MM.1S (cell line): ENCODE results near the gene KCNJ6.
A peak's percentile ranks its signal among the peaks of the same experiment; 100 is the strongest.

Experiments used
- DNase-seq: peaks from one replicate; pipeline ENCODE4 v3.0.0-alpha.2; 2015
- H2AFZ ChIP-seq: fragments of 300-600 bp; sonication (generic); 2 replicates; pipeline ENCODE4 v1.6.0; 2016; ENCODE audit warnings: antibody characterized with exemption, low read length
- H3F3A ChIP-seq: fragments of 300-600 bp; sonication (generic); 2 replicates; pipeline ENCODE4 v1.6.1; 2016; ENCODE audit warnings: mild to moderate bottlenecking, antibody characterized with exemption, low read length, moderate library complexity, mixed read lengths; ENCODE audit not compliant: insufficient read depth
- H3K27ac ChIP-seq: fragments of 300-600 bp; sonication (generic); 2 replicates; pipeline ENCODE4 v1.5.1; 2016; ENCODE audit warnings: mild to moderate bottlenecking, low read length
- H3K27me3 ChIP-seq: fragments of 300-600 bp; sonication (generic); replicated peaks from 2 replicates; pipeline ENCODE4 v1.6.0; 2016; ENCODE audit warnings: low read length; ENCODE audit not compliant: insufficient read depth
- H3K36me3 ChIP-seq: fragments of 300-600 bp; sonication (generic); replicated peaks from 2 replicates; pipeline ENCODE4 v1.6.1; 2016; ENCODE audit warnings: mild to moderate bottlenecking, low read length, mixed read lengths; ENCODE audit not compliant: insufficient read depth
- H3K4me1 ChIP-seq: fragments of 300-600 bp; sonication (generic); 2 replicates; pipeline ENCODE4 v1.6.1; 2016; ENCODE audit warnings: low read length, mixed read lengths
- H3K4me2 ChIP-seq: fragments of 300-600 bp; sonication (generic); 2 replicates; pipeline ENCODE4 v1.6.0; 2016; ENCODE audit warnings: low read depth, low read length
- H3K4me3 ChIP-seq: fragments of 300-600 bp; sonication (generic); 2 replicates; pipeline ENCODE4 v1.5.1; 2016; ENCODE audit warnings: low read length, mixed read lengths
- H3K79me2 ChIP-seq: fragments of 300-600 bp; sonication (generic); 2 replicates; pipeline ENCODE4 v1.6.1; 2016; ENCODE audit warnings: mixed run types, low read length, mixed read lengths
- H3K9ac ChIP-seq: fragments of 300-600 bp; sonication (generic); 2 replicates; pipeline ENCODE4 v1.6.1; 2016; ENCODE audit warnings: low read length, mixed read lengths
- H3K9me2 ChIP-seq: fragments of 300-600 bp; sonication (generic); replicated peaks from 2 replicates; pipeline ENCODE4 v1.6.1; 2016; ENCODE audit warnings: mild to moderate bottlenecking, low read length, mixed read lengths; ENCODE audit not compliant: insufficient read depth
- H3K9me3 ChIP-seq: fragments of 300-600 bp; sonication (generic); replicated peaks from 2 replicates; pipeline ENCODE4 v1.6.1; 2016; ENCODE audit warnings: mild to moderate bottlenecking, low read length, mixed read lengths; ENCODE audit not compliant: insufficient read depth
- H4K20me1 ChIP-seq: fragments of 300-600 bp; sonication (generic); 2 replicates; pipeline ENCODE4 v1.6.1; 2016; ENCODE audit warnings: mild to moderate bottlenecking, low read length, moderate library complexity, mixed read lengths; ENCODE audit not compliant: insufficient read depth
- EZH2 ChIP-seq: fragments of 300-600 bp; sonication (generic); optimal IDR thresholded peaks from 2 replicates; pipeline ENCODE3; 2017; ENCODE audit warnings: low read depth, mild to moderate bottlenecking, antibody characterized with exemption, low read length, mixed read lengths
- EZH2phosphoT487 ChIP-seq: fragments of 300-600 bp; sonication (generic); IDR thresholded peaks from 2 replicates; pipeline ENCODE4 v1.6.1; 2018; ENCODE audit warnings: antibody characterized with exemption, low read length
- TF ChIP-seq, protein P1 (sequence below): fragments of 300-600 bp; sonication (generic); IDR thresholded peaks from 2 replicates; pipeline ENCODE4 v1.5.1; 2016; ENCODE audit warnings: antibody characterized with exemption, low read length, mixed read lengths

Gene KCNJ6

DNA sequence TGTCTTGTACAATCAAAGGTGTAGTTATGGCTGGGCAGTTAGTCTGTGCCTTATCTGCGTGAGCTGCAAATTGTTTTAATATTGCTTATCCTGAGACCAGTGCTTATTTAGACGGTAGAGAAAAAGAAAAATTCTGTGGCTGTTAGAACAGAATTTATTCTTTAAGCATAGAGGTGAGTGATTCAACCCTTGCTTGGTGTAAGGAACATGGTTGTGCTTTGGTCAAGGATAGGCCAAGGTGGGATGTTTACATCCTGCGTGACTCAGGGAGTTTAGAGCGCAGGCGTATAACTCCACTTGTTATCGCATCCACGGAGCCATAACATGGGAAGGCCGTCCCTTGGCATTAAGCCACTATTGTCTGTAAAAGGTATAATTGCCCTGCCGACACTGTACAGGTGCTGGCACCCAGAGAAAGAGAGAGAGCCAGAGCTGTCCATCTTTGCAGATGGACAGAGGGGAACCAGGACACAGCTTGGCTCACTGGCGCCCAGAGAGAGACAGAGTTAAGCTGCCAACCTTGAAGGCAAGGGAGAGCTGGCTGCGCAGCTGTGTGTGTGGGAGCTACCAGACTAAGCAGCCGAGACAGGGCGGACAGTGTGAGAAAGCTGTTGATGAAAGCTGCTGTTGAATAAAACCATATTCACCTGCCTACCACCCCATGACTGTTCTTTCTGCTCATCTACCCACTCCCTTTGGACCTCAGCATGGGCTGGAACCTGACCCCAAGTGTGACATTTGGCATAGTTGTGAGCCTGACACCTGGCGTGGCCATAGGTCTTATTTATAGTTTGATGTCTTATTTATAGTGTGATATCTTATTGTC, 349.3 kb downstream of the KCNJ6 start:
- Histone ChIP-seq H3K4me2 (no peak overlapping the region), H3K27ac (no peak overlapping the region), H3K79me2 (0 out of 2 replicates have a peak, but pooled peaks cover 6% of the 10 kb centered on the region), H4K20me1 (no peaks in the 10 kb centered on the region), H3K36me3 (no peaks in the 10 kb centered on the region), H3K9me2 (no peaks in the 10 kb centered on the region), H3K9me3 (no peaks in the 10 kb centered on the region), H3F3A (peaks cover 14% of the 10 kb centered on the region; the same call in 1 of the 2 replicates), H3K4me1 (peaks cover 15% of the 10 kb centered on the region), H3K27me3 (no peaks in the 10 kb centered on the region), H3K4me3 (no peak overlapping the region), H3K9ac (no peak overlapping the region), H2AFZ (no peak overlapping the region)
- no peak for TF ChIP-seq EZH2phosphoT487
- TF ChIP-seq EZH2: no peak
- TF ChIP-seq, protein P1, sequence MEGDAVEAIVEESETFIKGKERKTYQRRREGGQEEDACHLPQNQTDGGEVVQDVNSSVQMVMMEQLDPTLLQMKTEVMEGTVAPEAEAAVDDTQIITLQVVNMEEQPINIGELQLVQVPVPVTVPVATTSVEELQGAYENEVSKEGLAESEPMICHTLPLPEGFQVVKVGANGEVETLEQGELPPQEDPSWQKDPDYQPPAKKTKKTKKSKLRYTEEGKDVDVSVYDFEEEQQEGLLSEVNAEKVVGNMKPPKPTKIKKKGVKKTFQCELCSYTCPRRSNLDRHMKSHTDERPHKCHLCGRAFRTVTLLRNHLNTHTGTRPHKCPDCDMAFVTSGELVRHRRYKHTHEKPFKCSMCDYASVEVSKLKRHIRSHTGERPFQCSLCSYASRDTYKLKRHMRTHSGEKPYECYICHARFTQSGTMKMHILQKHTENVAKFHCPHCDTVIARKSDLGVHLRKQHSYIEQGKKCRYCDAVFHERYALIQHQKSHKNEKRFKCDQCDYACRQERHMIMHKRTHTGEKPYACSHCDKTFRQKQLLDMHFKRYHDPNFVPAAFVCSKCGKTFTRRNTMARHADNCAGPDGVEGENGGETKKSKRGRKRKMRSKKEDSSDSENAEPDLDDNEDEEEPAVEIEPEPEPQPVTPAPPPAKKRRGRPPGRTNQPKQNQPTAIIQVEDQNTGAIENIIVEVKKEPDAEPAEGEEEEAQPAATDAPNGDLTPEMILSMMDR: no peak
- DNase-seq: no peak

DNA sequence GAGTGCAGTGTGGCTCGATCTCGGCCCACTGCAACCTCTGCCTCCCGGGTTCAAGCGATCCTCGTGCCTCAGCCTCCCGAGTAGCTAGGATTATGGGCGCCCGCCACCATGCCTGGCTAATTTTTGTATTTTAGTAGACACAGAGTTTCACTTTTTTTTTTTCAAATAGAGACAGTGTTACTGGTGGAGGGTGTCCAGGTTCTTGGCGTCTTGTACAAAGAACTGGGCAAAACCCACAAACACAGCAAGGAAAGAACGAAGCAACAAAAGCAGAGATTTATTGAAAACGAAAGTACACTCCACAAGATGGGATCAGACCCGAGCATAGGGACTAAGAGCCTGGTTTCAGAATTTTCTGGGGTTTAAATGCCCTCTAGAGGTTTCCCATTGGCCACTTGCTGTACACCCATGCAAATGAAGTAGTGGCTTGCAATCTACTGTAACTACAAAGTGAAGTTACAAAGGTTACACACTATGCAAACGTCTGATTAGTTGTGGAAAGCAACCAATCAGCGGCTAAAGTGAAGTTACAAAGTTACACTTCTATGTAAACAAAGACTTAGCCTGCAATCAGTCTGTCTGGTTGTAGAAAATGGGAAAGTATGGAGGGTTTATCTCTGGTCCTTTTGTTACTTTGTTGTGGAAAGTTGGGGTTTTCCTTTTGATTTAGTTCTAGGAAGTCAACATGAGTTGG, 350.6 kb downstream of the KCNJ6 start:
- TF ChIP-seq, protein P1: no peak
- TF ChIP-seq EZH2 (no peak), EZH2phosphoT487 (no peak)
- H2AFZ ChIP-seq: 0 out of 2 replicates have a peak overlapping the region, but pooled peaks have one; percentile 9
- no peaks in the 10 kb centered on the region for H3K27me3 ChIP-seq
- no peak overlapping the region for H3K9ac ChIP-seq
- H3K4me2 ChIP-seq: peak overlapping the region; percentile 88; the same call in 1 of the 2 replicates
- no peaks in the 10 kb centered on the region for H4K20me1 ChIP-seq
- H3K79me2 ChIP-seq: 0 out of 2 replicates have a peak, but pooled peaks cover 6% of the 10 kb centered on the region
- H3F3A ChIP-seq: peaks cover 14% of the 10 kb centered on the region; the same call in 1 of the 2 replicates
- H3K36me3 ChIP-seq: no peaks in the 10 kb centered on the region
- peak; percentile 21 for DNase-seq
- no peak overlapping the region for H3K4me3 ChIP-seq
- H3K27ac ChIP-seq: no peak overlapping the region
- no peaks in the 10 kb centered on the region for H3K9me2 ChIP-seq
- H3K4me1 ChIP-seq: peaks cover 15% of the 10 kb centered on the region
- no peaks in the 10 kb centered on the region for H3K9me3 ChIP-seq

DNA sequence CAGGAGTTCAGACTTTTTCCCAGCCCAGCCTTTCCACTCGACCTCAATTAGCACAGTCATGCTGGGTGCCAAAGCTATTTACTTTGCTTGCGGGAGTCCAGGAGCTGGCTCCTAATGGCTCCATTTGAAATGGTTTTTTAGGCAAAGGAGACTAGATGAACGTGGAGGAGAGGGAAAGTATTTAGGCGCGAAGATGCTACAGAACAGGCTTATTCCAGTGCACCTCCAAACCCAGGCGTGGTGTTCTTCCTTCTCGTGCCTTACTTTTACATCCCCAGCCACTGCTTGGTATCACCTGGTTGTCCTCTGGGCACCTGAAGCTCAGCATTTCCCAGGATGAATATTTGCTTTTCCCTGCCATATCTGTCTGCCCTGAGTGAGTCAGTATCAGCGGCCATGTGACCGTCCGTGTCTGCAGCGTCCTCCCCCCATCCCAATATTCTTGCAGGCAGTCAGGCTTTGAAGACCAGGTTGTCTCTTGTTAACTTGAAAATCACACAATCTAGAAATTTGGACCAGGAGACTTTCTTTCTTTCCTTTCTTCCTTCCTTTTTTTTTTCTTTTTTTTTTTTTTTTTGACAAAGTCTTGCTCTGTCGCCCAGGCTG, 351.2 kb downstream of the KCNJ6 start:
- H3K79me2 ChIP-seq: 0 out of 2 replicates have a peak, but pooled peaks cover 6% of the 10 kb centered on the region
- no peak for DNase-seq
- TF ChIP-seq EZH2phosphoT487 (no peak), EZH2 (no peak)
- TF ChIP-seq, protein P1: no peak
- H2AFZ ChIP-seq: peak overlapping the region; percentile 96
- peak overlapping the region; percentile 89 for H3K27ac ChIP-seq
- H3K4me2 ChIP-seq: peak overlapping the region; percentile 88
- no peaks in the 10 kb centered on the region for H3K36me3 ChIP-seq
- no peaks in the 10 kb centered on the region for H3K9me2 ChIP-seq
- H3K9ac ChIP-seq: peak overlapping the region; percentile 86
- peaks cover 15% of the 10 kb centered on the region for H3K4me1 ChIP-seq
- peaks cover 14% of the 10 kb centered on the region; the same call in 1 of the 2 replicates for H3F3A ChIP-seq
- no peaks in the 10 kb centered on the region for H3K27me3 ChIP-seq
- H4K20me1 ChIP-seq: no peaks in the 10 kb centered on the region
- peak overlapping the region; percentile 84 for H3K4me3 ChIP-seq
- H3K9me3 ChIP-seq: no peaks in the 10 kb centered on the region
